Measurements from ENCODE around the gene PTPRG.

PTPRG gene

GRCh38 chr3:61793521-61793920 is 232.2 kb downstream of the PTPRG start:
- DNase-seq (ENCODE audit: low read depth), result no peak
- TF ChIP-seq CTCF (conservative IDR thresholded peaks at IDR 0.05; ENCODE audit: control insufficient read depth, insufficient read depth, low read depth, low read length), result no peak
- no peak overlapping the region for H3K4me3 ChIP-seq (ENCODE audit: control insufficient read depth, low read depth, low read length)

- no peak overlapping the region for H3K4me3 ChIP-seq (ENCODE audit: control insufficient read depth, low read depth, low read length)
- TF ChIP-seq CTCF (conservative IDR thresholded peaks at IDR 0.05; ENCODE audit: control insufficient read depth, insufficient read depth, low read depth, low read length), result no peak
- no peak for DNase-seq (ENCODE audit: low read depth)
Measured at GRCh38 chr3:61794341-61794740, 233.0 kb downstream of the PTPRG start.

- no peak overlapping the region for H3K4me3 ChIP-seq (ENCODE audit: control insufficient read depth, low read depth, low read length)
- no peak for DNase-seq (ENCODE audit: low read depth)
- no peak for TF ChIP-seq CTCF (conservative IDR thresholded peaks at IDR 0.05; ENCODE audit: control insufficient read depth, insufficient read depth, low read depth, low read length)
Measured at GRCh38 chr3:61794961-61795360, 233.6 kb downstream of the PTPRG start.

- TF ChIP-seq CTCF (conservative IDR thresholded peaks at IDR 0.05; ENCODE audit: control insufficient read depth, insufficient read depth, low read depth, low read length), result no peak
- no peak for DNase-seq (ENCODE audit: low read depth)
- H3K4me3 ChIP-seq (ENCODE audit: control insufficient read depth, low read depth, low read length), result no peak overlapping the region
Measured at GRCh38 chr3:61796088-61796680, 234.8 kb downstream of the PTPRG start.

GRCh38 chr3:61796911-61797310 is 235.5 kb downstream of the PTPRG start:
- DNase-seq (ENCODE audit: low read depth), result no peak
- TF ChIP-seq CTCF (conservative IDR thresholded peaks at IDR 0.05; ENCODE audit: control insufficient read depth, insufficient read depth, low read depth, low read length), result no peak
- no peak overlapping the region for H3K4me3 ChIP-seq (ENCODE audit: control insufficient read depth, low read depth, low read length)

- TF ChIP-seq CTCF (conservative IDR thresholded peaks at IDR 0.05; ENCODE audit: control insufficient read depth, insufficient read depth, low read depth, low read length), result no peak
- no peak for DNase-seq (ENCODE audit: low read depth)
- no peak overlapping the region for H3K4me3 ChIP-seq (ENCODE audit: control insufficient read depth, low read depth, low read length)
Measured at GRCh38 chr3:61802772-61803171, 241.4 kb downstream of the PTPRG start.

GRCh38 chr3:61803983-61804382 is 242.6 kb downstream of the PTPRG start:
- no peak for TF ChIP-seq CTCF (conservative IDR thresholded peaks at IDR 0.05; ENCODE audit: control insufficient read depth, insufficient read depth, low read depth, low read length)
- no peak for DNase-seq (ENCODE audit: low read depth)
- H3K4me3 ChIP-seq (ENCODE audit: control insufficient read depth, low read depth, low read length), result no peak overlapping the region
